Adrenal gland (tissue), 12 donors: ENCODE data around the gene COQ2. TPM values are rescaled to one million over a fixed set of nuclear protein-coding genes. Genes with fewer than 3 reads are reported as not detected.
"Not testable (repeated sequence)": the region's sequence is repeated elsewhere in the genome, so short reads cannot be mapped to it uniquely, and the experiment has no call there.

Experiments used
- DNase-seq, 7 donors: peaks; one replicate each; pipeline ENCODE4 v3.0.0-alpha.2; 2019 to 2020
- H3K27ac ChIP-seq, 5 donors: fragments of 200-600 bp; sonication (generic) in 4 of 5; 1 replicate in 3 of 5; 2 replicates in 2 of 5; pipeline versions ENCODE4 v1.5.1 to v1.8.0; 2016 to 2020; ENCODE audit warnings: mild to moderate bottlenecking in 1 of 5
- H3K27me3 ChIP-seq: fragments of 200-600 bp; 2 replicates; pipeline ENCODE4 v1.8.0; 2021
- H3K36me3 ChIP-seq, 2 donors: fragments of 200-600 bp; replicated peaks in 1 of 2; 1 replicate in 1 of 2; 2 replicates in 1 of 2; pipeline versions ENCODE4 v1.5.1 to v1.8.0; 2018 to 2022
- H3K4me1 ChIP-seq, 2 donors: fragments of 200-600 bp; replicated peaks in 1 of 2; 1 replicate in 1 of 2; 2 replicates in 1 of 2; pipeline versions ENCODE4 v1.5.1 to v1.8.0; 2018 to 2021
- H3K4me3 ChIP-seq, 4 donors: fragments of 200-600 bp; sonication (generic) in 3 of 4; one replicate each; pipeline ENCODE4 v1.5.1; 2016 to 2018
- H3K9me3 ChIP-seq, 3 donors: fragments of 200-600 bp; sonication (generic) in 1 of 3; replicated peaks in 1 of 3; 1 replicate in 2 of 3; 2 replicates in 1 of 3; pipeline versions ENCODE4 v1.5.1 to v1.8.0; 2016 to 2021
- CTCF ChIP-seq, 6 experiments: fragments of 450-650 bp in 4 of 6; fragments of 200-600 bp in 2 of 6; sonication (generic) in 1 of 6; IDR thresholded peaks; 1 replicate in 5 of 6; 2 replicates in 1 of 6; pipeline versions ENCODE4 v1.5.1 to v1.8.0; 2016 to 2021; ENCODE audit warnings: antibody characterized with exemption in 6 of 6, mild to moderate bottlenecking in 2 of 6, moderate library complexity in 1 of 6
- POLR2A ChIP-seq, 2 donors: fragments of 450-650 bp; IDR thresholded peaks; one replicate each; pipeline ENCODE4 v1.6.1; 2017; ENCODE audit warnings: antibody characterized with exemption in 2 of 2, mild to moderate bottlenecking in 2 of 2, moderate library complexity in 1 of 2
- WGBS, 4 donors: extraction: QIAGEN DNeasy Blood & Tissue Kit in 2 of 4; methylation state at CpG; one replicate each; pipeline versions ENCODE4 v1.1.5 to v1.1.7; 2013 to 2017; 5-methylcytosine and 5-hydroxymethylcytosine counted together
- intact Hi-C, 2 donors: fragments of 100-400 bp; cut with DNase I; formaldehyde crosslinking; loops; one replicate each; pipeline versions ENCODE4 v1.14.1 to v1.15.0; 2022 to 2023
- polyA plus RNA-seq, 3 donors: library from polyadenylated mRNA; stranded (reverse); fragments of 200-250 nt in 2 of 3; fragments of 350-450 nt in 1 of 3; fragmentation: Illumina TruSeq in 1 of 3; extraction: RNeasy Lipid Tissue Mini Kit (QIAGEN cat#74804) in 1 of 3; gene quantifications; one replicate each; pipeline ENCODE4 v1.2.3, GENCODE V29; 2013 to 2014
- total RNA-seq, 9 donors: library from RNA; depleted of rRNA in 4 of 9; stranded (reverse); fragments of >200 nt in 4 of 9; fragments of 120-200 nt in 1 of 9; fragmentation: NEBNext Ultra II Directional in 1 of 9; extraction: Animal tissue kit (Norgen Biotek cat#: 25700) in 1 of 9; gene quantifications; one replicate each; pipeline versions ENCODE4 v1.1.0 to v1.2.4, GENCODE V29; 2013 to 2023
- donor health status: healthy with polysubstance abuse.
- donor health status: Bipolar disorder and iron deficiency.
- donor health status: DM: yes; HTN: yes; CAD: no.
- donor health status: DM: no; HTN: no; CAD: no.
- donor health status: DM: no; HTN: no; CAD: no.
- donor health status: DM: yes; HTN: yes; CAD: no.

The COQ2 gene
- total and polyA plus RNA-seq, 12 donors: 10.5 to 73.9 (median 30.9) TPM

- Histone ChIP-seq H3K27ac (no peak overlapping the region), H3K4me1 (peaks cover 5 to 30% of the 10 kb centered on the region in 2 donors), H3K27me3 (no peaks in the 10 kb centered on the region), H3K4me3 (no peak overlapping the region), H3K9me3 (no peaks in the 10 kb centered on the region), H3K36me3 (peaks cover 0 to 10% of the 10 kb centered on the region in 2 donors)
- peak in 4 of 7 donors; percentile 35 to 65 (median 57) for DNase-seq
- TF ChIP-seq CTCF (IDR thresholded peaks at IDR 0.05): peak; percentile 62 to 81 (median 70)
- TF ChIP-seq POLR2A (IDR thresholded peaks at IDR 0.05): no peak
- intact Hi-C loops: loop anchor here in 1 of 2 donors (5.0 kb wide), 1 partner anchor 50 kb away; no protein-coding TSS in a partner anchor
- WGBS, 4 donors: 29 to 34% (median 30%) methylated on average over 4 of the region's 4 CpGs
These were observed 2.5 kb downstream of the COQ2 start for GRCh38 chr4:83282049-83282535.

GRCh38 chr4:83281307-83281706 is 3.3 kb downstream of the COQ2 start:
- H3K27ac ChIP-seq: no peak overlapping the region
- intact Hi-C loops: loop anchor here in 1 of 2 donors (5.0 kb wide), 1 partner anchor 49 kb away; no protein-coding TSS in a partner anchor
- WGBS, 4 donors: 47 to 70% (median 63%) methylated on average over 4 of the region's 4 CpGs
- peaks cover 0 to 10% of the 10 kb centered on the region in 2 donors for H3K36me3 ChIP-seq
- H3K4me1 ChIP-seq: peaks cover 5 to 30% of the 10 kb centered on the region in 2 donors
- H3K9me3 ChIP-seq: no peaks in the 10 kb centered on the region
- H3K4me3 ChIP-seq: no peak overlapping the region
- no peak for DNase-seq
- TF ChIP-seq CTCF (IDR thresholded peaks at IDR 0.05) (no peak), POLR2A (IDR thresholded peaks at IDR 0.05) (no peak)
- H3K27me3 ChIP-seq: no peaks in the 10 kb centered on the region

- intact Hi-C loops: no loop called here
- H3K27ac ChIP-seq: no peak overlapping the region
These were observed 8.1 kb downstream of the COQ2 start for GRCh38 chr4:83276299-83277040.

GRCh38 chr4:83273926-83274325 is 10.7 kb downstream of the COQ2 start:
- H3K9me3 ChIP-seq, H3K4me3 ChIP-seq, DNase-seq, H3K27ac ChIP-seq, intact Hi-C loops, H3K27me3 ChIP-seq, H3K4me1 ChIP-seq: not testable (repeated sequence)
- 95 to 100% (median 97%) methylated on average over 3 of the region's 3 CpGs for WGBS, 4 donors
- peaks cover 0 to 41% of the 10 kb centered on the region in 2 donors for H3K36me3 ChIP-seq

More at GRCh38 chr4:83276299-83277040, 8.1 kb downstream of the COQ2 start:
- TF ChIP-seq POLR2A (IDR thresholded peaks at IDR 0.05): no peak
- TF ChIP-seq CTCF (IDR thresholded peaks at IDR 0.05): no peak
- DNase-seq: no peak
- Histone ChIP-seq H3K4me1 (peaks cover 0 to 6% of the 10 kb centered on the region in 2 donors), H3K27me3 (no peaks in the 10 kb centered on the region), H3K36me3 (peaks cover 0 to 22% of the 10 kb centered on the region in 2 donors), H3K4me3 (no peak overlapping the region), H3K9me3 (no peaks in the 10 kb centered on the region)
- WGBS, 4 donors: 81 to 88% (median 85%) methylated on average over 3 of the region's 3 CpGs
